AG09319 (cell line): ENCODE data around the gene DUSP5.
"Not testable (repeated sequence)": the region's sequence is repeated elsewhere in the genome, so short reads cannot be mapped to it uniquely, and the experiment has no call there.

Experiments
- DNase-seq: peaks from one replicate; pipeline ENCODE4 v3.0.0-alpha.2; 2010; ENCODE audit warnings: low read depth; ENCODE audit errors: extremely low read depth
- TF ChIP-seq, protein P1 (sequence below): IDR thresholded peaks from 2 replicates; pipeline ENCODE4 v1.5.1; 2011; ENCODE audit warnings: low read depth, mild to moderate bottlenecking, inconsistent platforms, low read length, moderate library complexity

The DUSP5 gene

DNA sequence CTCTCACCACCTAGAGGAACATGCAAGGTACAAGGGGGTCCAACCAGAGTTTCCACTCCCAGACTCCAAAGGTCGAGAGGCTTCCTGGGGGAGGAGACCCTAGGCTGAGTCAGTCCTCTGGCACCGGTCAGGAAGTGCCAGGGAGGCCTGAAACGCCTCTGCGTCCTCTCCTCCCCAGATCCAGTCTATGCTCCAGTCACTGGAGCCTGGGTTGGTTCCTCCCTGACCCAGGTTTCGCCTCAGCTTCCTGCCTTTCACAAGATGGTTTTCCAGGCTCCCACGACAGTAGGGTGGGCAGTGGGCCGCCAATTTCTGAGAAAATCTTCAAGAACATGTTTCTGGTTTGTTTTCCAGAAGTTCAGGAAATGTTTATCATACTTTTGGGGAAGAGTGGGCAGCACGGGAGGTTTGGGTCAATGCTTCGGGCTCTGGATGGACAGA is 30.0 kb downstream of the DUSP5 start:
- no peak for DNase-seq
- TF ChIP-seq, protein P1, sequence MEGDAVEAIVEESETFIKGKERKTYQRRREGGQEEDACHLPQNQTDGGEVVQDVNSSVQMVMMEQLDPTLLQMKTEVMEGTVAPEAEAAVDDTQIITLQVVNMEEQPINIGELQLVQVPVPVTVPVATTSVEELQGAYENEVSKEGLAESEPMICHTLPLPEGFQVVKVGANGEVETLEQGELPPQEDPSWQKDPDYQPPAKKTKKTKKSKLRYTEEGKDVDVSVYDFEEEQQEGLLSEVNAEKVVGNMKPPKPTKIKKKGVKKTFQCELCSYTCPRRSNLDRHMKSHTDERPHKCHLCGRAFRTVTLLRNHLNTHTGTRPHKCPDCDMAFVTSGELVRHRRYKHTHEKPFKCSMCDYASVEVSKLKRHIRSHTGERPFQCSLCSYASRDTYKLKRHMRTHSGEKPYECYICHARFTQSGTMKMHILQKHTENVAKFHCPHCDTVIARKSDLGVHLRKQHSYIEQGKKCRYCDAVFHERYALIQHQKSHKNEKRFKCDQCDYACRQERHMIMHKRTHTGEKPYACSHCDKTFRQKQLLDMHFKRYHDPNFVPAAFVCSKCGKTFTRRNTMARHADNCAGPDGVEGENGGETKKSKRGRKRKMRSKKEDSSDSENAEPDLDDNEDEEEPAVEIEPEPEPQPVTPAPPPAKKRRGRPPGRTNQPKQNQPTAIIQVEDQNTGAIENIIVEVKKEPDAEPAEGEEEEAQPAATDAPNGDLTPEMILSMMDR = no peak

- DNase-seq = no peak
- TF ChIP-seq, protein P1 = no peak
Measured at GRCh38 chr10:110528224-110528996, 30.7 kb downstream of the DUSP5 start.

GRCh38 chr10:110528997-110529524 is 31.4 kb downstream of the DUSP5 start:
- not testable (repeated sequence) for DNase-seq

DNA sequence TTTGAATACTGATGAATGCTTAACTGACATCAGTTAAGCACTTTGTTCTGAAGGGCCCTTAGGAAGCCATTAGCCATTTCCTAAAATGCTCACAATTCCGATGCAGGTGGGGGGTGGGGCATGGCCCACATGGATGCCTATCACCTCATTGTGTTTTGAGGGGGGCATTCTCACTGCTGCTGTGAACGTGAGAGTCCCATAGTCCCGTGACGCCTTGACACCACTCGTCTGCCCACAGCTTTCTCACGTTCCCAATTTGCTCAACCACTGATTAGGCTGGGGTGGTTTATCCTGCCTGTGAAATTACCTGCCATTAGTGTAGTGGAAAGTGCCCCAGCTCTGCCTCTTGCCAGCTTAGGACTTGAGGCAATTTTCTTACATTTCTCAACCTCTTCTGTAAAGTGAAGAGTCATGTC is 31.9 kb downstream of the DUSP5 start:
- DNase-seq = no peak
- TF ChIP-seq, protein P1 = no peak

DNA sequence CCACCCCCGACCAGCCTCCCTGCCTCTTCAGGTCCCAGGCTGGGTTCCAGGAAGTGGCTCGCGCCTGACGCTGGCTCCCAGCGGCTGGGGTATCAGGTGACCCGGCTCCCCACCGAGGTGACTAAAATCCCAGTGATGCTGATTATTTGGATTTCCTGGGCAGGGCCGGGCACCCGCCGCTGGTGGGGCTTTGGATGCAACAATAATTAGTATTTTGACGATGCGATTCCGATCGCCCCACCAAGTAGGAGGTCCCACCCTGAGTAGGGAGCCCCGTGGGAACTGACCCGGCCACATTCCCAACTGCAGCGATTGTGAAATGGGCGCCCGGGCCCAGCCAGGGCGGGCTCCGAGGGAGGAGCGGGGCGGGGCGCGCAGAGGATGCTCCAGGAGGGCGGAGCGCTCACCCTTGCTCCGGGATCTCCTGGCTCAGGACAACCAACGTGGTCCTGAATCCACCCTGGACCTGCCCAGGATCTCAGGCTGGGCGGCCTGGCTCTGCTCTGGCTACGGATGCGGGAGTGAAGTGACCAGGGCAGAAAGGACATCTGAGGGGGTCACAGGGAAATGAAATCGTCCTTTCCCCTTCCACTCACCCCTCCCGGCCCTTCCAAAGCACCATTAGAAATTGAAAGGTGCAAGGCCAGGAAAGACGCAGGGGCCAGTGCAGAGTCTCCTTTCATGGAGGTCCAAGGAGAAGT is 32.6 kb downstream of the DUSP5 start:
- DNase-seq = no peak
- TF ChIP-seq, protein P1 = no peak

DNA sequence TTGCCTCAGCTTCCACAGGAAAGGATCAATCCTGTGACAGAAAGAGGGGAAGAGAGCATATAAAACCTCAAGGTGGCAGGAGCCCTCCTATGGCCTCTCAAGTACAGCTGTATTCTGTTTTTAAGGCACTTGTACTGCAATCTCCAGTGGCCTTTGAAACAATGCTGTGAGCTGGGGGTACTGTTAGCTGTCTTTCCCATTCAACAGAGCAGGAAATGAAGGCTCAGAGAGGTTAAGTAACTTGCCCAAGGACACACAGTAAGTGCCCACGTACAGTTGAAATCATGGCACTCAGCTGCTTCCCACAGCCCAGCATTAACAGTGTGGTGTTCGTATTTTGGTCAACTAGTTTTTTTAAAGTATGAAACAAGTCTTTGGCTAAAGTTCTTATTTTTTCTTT is 34.0 kb downstream of the DUSP5 start:
- TF ChIP-seq, protein P1 = no peak
- DNase-seq = no peak

- not testable (repeated sequence) for DNase-seq
Measured at GRCh38 chr10:110532628-110533027, 34.9 kb downstream of the DUSP5 start.

- TF ChIP-seq, protein P1 = no peak
- DNase-seq = no peak
Measured at GRCh38 chr10:110533149-110533548, 35.4 kb downstream of the DUSP5 start.
